ENCODE measurements around the gene LYG2.
"Not testable (repeated sequence)": the region's sequence is repeated elsewhere in the genome, so short reads cannot be mapped to it uniquely, and the experiment has no call there.

Gene LYG2, protein sequence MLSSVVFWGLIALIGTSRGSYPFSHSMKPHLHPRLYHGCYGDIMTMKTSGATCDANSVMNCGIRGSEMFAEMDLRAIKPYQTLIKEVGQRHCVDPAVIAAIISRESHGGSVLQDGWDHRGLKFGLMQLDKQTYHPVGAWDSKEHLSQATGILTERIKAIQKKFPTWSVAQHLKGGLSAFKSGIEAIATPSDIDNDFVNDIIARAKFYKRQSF

DNA sequence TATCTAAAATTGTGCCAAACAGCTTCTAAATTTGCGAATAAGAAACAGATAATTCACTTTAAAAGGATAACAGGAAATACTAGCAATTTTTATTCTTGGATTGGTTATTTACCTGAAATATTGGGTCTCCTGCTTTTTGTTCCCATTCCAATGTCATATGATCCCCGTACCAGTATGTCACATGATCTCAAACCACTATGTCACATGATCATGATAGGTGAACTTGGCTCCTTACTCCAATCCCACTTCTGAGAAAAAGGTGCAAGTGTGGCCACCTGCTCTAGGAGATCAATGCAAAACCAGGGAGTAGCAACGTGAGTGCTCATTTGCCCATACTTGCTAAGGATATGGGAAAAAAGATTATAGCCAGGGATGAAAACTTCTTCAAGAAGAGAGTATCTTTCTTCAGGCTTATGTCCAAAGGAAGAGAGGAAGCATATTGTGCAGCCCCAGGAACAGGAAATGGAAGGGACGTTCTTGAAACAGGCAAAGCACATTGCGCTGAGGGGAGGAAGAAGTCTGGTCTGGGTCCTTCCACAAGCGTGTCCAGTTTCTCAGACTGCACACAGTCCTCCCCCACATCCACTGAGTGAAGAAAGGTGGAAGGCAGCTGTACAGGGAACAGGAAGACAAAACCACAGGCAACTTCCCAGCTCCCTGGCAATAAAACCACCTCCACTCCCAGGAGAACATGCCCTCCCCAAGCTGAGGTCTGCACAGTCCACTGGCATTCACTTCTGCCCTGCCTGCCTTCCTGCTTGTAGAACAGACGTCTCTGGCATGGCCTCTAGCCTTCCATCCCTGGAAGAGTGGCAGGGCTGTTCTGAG is at the start of gene LYG2:
LYG2 (minus strand) TSS at position 176 of the 828 bp plus-strand sequence. CDS start 1,406 bp downstream, outside the sequence.
- no peak for DNase-seq

DNA sequence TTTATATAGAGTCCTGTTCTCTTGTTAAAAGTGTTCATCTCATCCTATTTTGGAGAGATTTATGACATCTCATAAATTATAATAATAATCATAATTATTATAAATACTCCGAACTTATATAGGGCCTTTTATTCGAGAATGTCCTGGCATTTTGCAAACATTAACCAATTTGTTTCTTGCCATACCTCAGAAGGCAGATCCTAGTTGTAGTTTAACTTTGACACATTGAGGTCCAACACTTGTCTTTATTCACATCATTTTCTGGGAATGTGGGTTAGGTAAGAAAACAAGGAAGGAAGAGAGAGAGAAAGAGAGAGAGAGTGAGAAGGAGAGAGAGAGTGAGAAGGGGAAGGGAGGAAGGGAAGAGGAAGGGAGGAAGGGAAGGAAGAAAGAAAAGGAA is 45.6 kb upstream of the LYG2 start, which contains the start of gene LYG1:
LYG1 (minus strand) TSS at position 101 of the 400 bp plus-strand sequence. CDS start 5,527 bp downstream, outside the sequence.
- DNase-seq, result not testable (repeated sequence)

DNA sequence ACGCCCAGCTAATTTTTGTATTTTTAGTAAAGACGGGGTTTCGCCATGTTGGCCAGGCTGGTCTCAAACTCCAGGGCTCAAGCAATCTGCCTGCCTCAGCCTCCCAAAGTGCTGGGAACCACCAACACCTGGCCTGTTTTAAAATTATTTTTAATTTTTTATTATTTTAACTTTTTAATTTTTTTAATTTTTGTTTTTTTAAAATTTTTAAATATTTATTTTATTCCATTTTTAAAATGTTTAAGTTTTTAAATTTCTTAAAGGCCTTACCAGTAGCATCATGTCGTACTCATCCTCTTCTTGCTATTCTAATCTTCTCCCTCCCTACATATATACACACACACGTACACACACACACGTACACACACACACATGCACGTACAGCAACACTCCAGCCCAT is 44.1 kb upstream of the LYG2 start:
- no peak for DNase-seq

DNA sequence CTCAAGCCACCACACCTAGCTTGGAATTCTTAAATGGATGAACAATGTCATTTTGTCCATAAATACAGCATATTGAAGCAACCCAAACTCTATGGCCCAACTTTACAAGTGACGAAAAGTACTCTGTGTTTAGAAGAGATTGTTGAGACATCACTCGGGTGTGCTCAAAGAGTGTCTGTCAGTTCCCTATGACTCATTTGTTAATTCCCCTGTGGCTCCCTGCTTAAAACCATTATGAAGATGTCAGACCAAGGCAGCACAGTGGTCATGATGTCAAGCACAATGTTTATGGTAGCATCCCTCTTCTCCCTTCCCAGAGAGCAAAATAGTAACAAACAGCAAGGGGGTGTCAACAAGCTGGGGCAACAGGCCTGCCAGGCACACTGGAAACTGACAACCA is 42.5 kb upstream of the LYG2 start:
- no peak for DNase-seq

DNA sequence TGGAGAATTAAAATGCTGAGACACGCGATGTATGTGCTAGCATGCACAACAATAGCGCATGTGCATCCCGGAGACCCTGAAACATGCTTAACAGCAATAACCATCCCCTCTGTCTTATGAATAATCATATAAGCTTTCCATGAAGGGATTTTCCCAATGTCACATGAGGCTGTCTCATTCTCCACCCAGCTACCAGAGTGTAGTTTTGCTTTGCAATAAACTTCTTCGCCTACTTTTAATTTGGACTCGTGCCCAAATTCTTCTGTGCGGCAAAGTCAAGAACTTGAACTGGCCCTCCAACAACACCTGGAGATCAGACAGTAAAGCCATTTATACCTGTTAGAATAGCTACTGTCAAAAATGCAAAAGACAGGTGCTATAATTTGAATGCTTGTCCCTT is 30.1 kb upstream of the LYG2 start:
- no peak for DNase-seq

DNA sequence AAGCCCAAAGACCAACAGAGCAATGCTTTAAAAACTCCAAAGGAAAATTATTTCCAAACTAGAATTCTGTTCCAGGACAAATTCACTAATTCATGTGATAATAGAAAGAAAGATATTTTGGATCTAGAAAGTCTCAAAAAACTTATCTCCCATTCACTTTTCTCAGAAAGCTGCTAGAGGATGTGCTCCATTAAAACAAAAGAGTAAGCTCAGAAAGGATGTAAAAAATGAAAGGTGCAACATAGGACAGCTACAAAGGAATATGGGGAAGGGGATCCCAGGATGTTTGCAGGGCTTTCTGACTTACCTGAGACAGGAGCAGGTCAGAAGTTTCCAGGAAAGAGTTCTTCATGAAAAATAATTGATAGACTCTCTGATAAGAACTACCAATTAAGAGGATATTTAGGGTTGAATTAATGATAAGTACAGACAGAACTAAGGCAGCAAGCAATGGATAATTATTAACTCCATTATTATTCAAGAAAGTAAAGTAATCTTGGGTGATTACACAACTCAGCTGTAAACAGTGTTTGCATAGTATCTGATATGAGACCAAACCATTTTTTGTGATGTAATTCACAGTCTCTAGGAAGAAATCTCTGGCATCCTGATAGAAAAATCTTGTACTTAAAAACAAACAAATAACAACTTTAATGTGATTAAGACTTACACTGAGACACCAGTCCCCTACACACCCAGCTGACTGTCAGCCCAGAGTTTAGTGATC is 24.7 kb upstream of the LYG2 start:
- DNase-seq, result no peak

DNA sequence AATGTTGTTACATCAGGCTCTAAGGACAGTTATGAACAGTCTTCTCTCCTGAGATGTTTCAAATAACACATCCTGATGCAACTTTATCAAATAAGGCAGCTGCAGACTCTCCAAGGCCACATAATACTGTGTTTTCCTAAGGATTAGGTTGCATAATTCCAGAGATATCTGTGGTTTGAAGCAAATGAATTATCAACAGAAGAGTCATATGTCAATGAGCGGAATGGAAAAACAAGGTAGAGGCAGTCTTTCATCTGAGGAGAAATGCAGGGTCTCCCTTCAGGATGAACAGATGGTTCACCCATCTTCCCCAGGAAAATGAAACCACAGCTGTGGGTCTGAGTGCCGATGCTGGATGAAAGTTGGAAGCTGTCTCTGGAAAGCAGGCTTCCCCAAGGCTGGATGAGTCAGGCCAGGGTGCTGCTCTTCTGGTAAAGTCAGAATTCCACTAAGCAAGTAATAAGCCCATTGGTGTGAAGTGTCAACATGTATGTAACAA is 23.4 kb upstream of the LYG2 start:
- no peak for DNase-seq

DNA sequence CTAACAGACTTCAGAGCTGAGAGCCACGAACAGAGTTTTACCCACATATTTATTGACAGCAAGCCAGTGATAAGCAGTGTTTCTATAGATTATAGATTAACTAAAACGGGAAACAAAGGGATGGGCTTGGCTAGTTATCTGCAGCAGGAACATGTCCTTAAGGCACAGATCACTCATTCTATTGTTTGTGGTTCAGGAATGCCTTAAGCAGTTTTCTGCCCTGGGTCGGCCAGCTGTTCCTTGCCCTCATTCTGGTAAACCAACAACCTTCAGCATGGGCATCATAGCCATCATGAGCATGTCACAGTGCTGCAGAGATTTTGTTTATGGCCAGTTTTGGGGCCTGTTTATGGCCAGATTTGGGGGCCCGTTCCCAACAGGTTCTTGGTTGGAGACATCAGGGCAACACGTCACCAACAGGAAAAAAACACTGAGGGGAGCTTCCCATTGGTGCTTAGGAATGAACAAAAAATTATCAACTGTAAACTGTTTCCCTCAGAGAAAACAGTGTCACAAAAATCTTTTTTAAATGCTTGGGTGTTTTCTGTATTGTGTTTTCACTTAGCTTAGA is 22.8 kb upstream of the LYG2 start:
- DNase-seq, result not testable (repeated sequence)

DNA sequence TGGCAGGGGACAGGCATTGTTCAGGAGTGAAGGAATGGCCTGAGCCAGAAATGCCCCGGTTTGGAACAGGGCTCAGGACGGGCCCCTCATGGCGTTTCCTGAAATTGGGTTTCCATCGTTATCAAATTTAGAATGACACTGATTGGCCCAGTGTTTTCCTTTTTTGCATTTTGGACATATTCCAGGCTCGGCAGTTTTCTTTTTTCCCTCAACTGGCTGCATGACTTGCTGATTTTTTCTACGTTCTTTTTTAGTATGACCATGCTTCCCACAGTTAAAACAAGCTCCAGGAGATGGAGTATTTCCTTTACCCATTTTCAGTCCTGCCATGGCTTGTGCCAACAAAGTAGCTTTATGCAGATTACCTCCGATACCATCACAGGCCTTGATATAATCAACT is 20.4 kb upstream of the LYG2 start:
- DNase-seq, result no peak

DNA sequence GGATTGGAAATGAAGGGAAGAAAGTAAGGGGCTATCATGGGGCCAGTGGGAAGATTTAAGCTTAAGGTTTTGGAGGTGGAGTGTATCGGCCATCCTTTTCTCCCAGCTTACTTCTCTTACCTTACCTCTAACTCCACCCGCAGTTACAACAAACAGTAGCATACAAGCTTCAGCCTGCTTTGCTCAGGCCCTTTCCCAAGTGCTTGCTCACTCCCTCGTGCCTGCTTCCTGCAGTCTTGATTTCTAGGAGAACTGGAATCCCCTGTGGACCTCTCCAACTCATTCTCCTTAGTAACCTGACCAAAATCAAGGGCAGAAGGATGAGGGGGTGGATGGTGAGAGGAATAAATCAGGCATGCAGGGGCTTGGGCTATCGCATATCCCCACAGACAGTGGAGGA is 5.8 kb upstream of the LYG2 start:
- DNase-seq, result no peak

DNA sequence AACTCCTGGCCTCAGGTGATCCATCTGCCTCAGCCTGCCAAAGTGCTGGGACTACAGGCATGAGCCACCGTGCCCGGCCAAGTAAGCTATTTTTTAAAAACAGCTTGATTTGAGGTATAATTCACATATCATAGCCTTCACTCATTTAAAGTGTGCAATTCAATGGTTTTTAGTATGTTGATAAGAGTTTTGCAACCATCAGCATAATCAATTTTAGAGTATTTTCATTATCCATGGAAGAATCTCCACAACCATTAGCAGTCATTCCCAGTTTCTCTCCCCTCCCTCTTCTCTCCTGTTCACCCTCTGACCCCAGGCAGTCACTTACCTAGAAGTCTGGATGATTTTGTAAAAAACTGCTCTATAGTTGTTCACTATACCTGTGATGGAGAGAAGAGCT is 4.7 kb upstream of the LYG2 start:
- no peak for DNase-seq

DNA sequence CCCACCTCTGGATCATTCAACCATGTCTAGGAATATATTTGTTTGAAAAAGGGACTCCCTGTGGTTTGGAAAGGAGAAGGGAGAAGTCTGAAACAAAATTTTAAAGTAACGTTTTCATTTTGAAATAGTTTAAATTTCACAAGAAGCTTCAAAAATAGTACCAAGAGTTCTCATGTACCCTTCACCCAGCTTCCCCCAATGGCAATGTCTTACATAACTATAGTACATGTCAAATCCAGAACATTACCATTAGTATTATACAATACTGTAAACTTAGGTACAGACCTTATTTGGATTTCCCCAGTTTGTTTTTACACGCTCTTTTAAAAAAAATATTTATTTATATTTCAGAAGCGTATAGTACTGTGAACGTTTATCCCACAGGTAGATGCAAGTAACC is 4.0 kb upstream of the LYG2 start:
- no peak for DNase-seq

DNA sequence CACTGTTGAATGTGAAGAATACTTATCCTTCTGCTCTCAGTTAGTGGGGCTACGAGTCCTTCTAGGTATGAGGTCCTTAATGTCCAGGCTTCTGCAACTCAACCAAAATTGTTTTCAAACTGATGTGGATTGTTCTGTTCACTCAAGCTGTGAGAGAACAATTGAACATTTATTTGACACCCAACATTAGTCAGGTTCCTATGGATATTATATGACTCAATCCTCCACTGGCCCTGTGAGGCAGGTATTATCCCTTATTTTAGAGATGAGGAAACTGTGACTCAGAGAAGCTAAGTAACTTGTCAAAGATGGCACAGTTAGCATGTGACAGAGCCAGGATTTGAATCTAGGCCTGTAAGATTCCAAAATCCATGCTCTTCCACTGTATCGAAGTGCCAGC is 1.2 kb upstream of the LYG2 start:
- no peak for DNase-seq

DNA sequence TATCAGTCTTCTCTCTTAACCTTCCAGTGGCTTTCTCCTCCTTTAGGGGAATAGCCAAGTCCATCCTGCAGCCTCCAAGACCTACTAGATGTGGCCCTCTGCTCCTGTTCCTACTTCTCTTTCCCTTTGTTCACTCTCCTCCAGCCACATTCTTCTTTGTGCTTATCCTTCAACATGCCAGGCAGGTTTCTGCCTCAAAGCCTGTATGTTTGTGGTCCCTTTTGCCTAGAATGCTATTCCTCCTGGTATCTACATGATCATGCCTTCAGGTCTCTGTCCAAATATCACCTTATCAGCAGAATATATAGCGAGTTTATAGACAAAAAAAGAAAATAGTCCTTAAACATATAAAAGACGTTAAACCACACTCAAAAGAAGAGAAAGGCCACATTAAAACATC is 5.5 kb downstream of the LYG2 start:
- no peak for DNase-seq

DNA sequence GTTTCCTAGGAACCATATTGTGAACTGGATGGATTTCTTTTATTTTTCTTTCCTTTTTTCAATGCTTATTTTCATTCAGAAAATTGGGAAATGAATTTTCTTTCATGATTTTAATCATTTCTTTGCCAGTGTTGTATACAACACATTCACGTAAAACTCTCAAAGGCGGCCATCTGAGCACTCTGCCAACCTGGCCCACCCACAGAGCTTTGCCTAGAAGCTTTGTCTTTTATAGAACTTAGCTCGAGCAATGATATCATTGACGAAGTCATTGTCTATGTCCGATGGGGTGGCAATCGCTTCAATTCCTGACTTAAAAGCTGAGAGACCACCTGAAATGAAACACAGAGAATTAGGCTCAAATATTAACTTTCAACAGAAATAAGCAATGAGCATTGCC is 13.3 kb downstream of the LYG2 start:
- DNase-seq, result no peak

DNA sequence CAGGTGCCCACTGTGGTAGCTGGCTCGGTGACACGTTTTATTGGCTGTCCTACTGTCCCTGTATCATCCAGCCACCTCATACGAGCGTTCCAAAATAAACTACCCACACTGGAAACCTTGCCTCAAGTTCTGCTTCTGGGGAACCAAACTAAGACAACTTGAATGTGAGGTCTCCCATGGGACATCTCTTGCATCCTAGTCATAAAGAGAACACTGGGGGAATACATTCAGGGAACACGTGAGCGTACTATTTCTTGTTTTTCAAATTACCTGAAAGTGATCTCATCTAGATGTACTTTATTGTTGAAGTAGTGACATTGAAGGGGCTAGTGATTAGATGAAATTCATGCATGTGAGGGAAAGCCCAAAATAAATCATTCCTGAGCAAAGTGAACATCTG is 15.0 kb downstream of the LYG2 start:
- DNase-seq, result no peak

DNA sequence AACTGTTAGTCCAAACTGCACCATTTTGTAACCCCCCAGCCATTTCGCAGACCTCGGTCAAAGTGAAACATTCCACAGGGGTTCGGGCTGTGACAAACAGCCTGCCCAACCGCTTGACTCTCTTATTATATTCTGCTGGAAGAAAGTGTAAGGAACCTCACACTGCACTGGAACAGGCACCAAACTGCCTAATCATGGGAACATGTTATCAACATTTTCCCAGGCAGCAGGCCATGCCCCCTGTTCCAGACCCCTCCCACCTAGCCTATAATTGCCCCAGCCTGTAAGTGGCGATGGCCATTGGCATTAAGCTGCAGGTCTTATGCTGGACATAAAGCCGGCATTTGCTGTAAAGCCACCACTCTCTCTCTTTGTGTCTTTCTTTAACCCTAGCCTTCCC is 16.9 kb downstream of the LYG2 start:
- no peak for DNase-seq

DNA sequence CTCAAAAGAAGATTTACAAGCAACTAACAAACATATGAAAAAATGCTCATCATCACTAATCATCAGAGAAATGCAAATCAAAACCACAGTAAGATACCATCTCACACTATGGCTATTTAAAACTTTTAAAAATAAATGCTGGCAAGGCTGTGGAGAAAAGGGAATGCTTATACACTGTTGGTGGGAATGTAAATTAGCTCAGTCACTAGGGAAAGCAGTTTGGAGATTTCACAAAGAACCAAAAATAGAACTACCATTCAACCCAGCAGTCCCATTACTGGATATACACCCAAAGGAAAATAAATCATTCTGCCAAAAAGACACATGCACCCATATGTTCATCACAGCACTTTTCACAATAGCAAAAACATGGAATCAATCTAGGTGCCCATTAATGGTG is 22.3 kb downstream of the LYG2 start:
- not testable (repeated sequence) for DNase-seq

DNA sequence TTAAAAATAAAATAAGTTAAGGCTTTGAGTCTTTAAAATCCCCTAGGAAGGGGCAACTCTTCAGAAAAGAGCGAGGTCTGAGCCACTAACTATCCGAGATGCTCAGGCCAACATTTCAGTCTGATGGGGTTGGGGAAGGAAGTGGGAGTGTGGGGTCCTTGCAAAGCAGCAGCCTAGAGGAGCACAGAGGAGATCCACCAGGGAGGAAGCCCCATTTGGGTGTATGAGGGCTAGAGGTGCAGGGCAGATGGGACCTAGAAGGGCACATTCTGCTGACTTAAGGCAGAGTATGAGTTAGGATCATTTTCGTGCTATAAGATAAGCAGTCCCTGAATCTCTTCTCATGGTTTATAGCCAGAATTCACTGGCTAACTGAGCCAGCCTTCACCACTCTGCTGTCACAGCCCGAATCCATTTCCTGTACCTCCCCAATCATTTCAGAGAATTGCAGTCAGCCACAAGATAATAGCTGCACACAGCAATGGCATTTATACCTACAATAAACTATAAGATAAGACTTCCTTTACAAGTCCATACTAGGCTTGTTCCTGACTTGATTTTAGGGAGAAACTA is 37.5 kb downstream of the LYG2 start:
- DNase-seq, result no peak

DNA sequence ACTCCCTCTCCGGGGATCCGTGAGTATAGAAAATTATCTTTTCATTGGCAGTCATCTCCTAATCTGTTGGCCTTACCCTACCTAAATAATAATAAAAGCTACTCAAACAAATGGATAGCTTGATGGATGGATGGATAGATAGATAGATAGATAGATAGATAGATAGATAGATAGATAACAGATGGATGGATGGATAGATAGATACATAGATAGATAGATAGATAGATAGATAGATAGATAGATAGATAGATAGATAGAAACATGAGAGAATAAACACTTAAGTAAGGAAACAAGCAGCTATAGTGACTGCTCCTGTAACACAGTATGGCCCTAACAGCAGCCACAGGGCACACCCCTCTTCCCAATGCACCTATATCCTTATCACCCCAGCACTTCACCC is 39.4 kb downstream of the LYG2 start:
- DNase-seq, result no peak

DNA sequence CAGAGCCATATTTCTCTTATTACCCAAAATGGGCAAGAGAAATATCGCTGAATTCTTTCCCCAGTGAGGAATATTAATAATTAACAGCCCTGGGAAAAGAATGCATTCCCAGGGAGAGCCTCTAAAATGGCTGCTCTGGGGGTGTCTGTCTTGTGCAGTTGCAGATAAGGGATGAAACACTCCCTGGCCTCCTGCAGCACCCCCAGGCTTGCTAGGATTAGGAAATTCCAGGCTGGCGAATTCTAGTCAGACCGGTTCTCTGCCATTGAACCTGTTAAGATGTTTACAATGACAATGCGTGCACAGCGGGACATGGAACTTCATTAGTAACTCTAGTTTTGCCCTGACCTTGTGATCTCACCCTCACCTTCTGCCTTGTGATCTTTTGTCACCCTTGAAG is 50.0 kb downstream of the LYG2 start:
- no peak for DNase-seq
